K562 (cell line): ENCODE measurements around the gene NAXD. TPM values are rescaled to one million over a fixed set of nuclear protein-coding genes. Genes with fewer than 3 reads are reported as not detected.
"Not testable (repeated sequence)": the region's sequence is repeated elsewhere in the genome, so short reads cannot be mapped to it uniquely, and the experiment has no call there.

Source experiments
- ATAC-seq: fragments of 200-7000 bp; cut with Tn5 transposase; 3 replicates; pipeline ENCODE4 v1.9.1; 2020; ENCODE audit warnings: moderate library complexity
- BruUV-seq: library from RNA; stranded (reverse); fragments of 400-500 nt; replicated peaks from 2 replicates; lab custom pipeline; 2021; lab: Mats Ljungman, UMichigan
- CTCF ChIA-PET: fragments of 300-600 bp; formaldehyde crosslinking; extraction: SDS; loops from one replicate; lab custom pipeline; 2021; ENCODE audit warnings: low intra/inter-chr PET ratio; lab: Yijun Ruan, JAX
- POLR2A ChIA-PET: fragments of 300-600, 350-650 bp; sonication (Branson Sonifier 250); formaldehyde crosslinking; extraction: SDS; loops from one replicate; lab custom pipeline; 2021; ENCODE audit warnings: antibody characterized with exemption, inconsistent platforms; lab: Yijun Ruan, JAX
- DNase-seq, 4 experiments: peaks; one replicate each; pipeline versions ENCODE4 v3.0.0 to v3.0.0-alpha.2; 2011 to 2018; ENCODE audit warnings: low spot score in 3 of 4, mixed read lengths in 3 of 4; ENCODE audit errors: extremely low read depth in 1 of 4
- FAIRE-seq: peaks from 2 replicates; lab custom pipeline; 2011; peaks lifted over from hg19 to GRCh38; lab: Jason Lieb, UNC
- H2AFZ ChIP-seq: 2 replicates; pipeline ENCODE4 v1.6.0; 2011; ENCODE audit warnings: low read depth, low read length, control low read depth, inconsistent platforms
- H3K27ac ChIP-seq: fragments of 200-600 bp; 3 replicates; pipeline ENCODE4 v1.8.0; 2011; ENCODE audit warnings: low read depth, mild to moderate bottlenecking, control low read depth, inconsistent platforms, low read length, moderate library complexity, mixed read lengths; ENCODE audit errors: extremely low read depth
- H3K27me3 ChIP-seq, 2 experiments: fragments of 300-600 bp in 1 of 2; 2 replicates in 1 of 2; 3 replicates in 1 of 2; pipeline versions ENCODE4 v1.6.0 to v1.8.0; 2011; ENCODE audit warnings: inconsistent platforms in 2 of 2, low read length in 2 of 2, mild to moderate bottlenecking in 1 of 2, mixed read lengths in 1 of 2, moderate library complexity in 1 of 2; ENCODE audit not compliant: control insufficient read depth in 2 of 2, insufficient read depth in 2 of 2
- H3K36me3 ChIP-seq: fragments of 300-600 bp; 3 replicates; pipeline ENCODE4 v1.8.0; 2011; ENCODE audit warnings: mild to moderate bottlenecking, low read length, inconsistent platforms; ENCODE audit not compliant: control insufficient read depth, insufficient read depth
- H3K4me1 ChIP-seq, 2 experiments: fragments of 200-600 bp in 1 of 2; replicated peaks in 1 of 2; 2 replicates in 1 of 2; 3 replicates in 1 of 2; pipeline versions ENCODE4 v1.5.1 to v1.8.0; 2011; ENCODE audit warnings: inconsistent platforms in 2 of 2, low read length in 2 of 2, mild to moderate bottlenecking in 1 of 2, mixed read lengths in 1 of 2, moderate library complexity in 1 of 2; ENCODE audit not compliant: control insufficient read depth in 2 of 2, insufficient read depth in 2 of 2
- H3K4me2 ChIP-seq: 2 replicates; pipeline ENCODE4 v1.6.1; 2011; ENCODE audit warnings: low read length, control low read depth, inconsistent platforms, mixed read lengths; ENCODE audit not compliant: insufficient read depth
- H3K4me3 ChIP-seq: fragments of 200-600 bp; sonication (generic), shearing (Covaris generic); 2 replicates; pipeline ENCODE4 v1.5.1; 2016; ENCODE audit warnings: control low read depth, inconsistent platforms
- H3K79me2 ChIP-seq: fragments of 200-600 bp; 3 replicates; pipeline ENCODE4 v1.8.0; 2011; ENCODE audit warnings: low read length, inconsistent platforms; ENCODE audit not compliant: control insufficient read depth, insufficient read depth
- H3K9ac ChIP-seq, 2 experiments: 2 replicates each; pipeline versions ENCODE4 v1.6.0 to v1.6.1; 2011; ENCODE audit warnings: low read depth in 2 of 2, low read length in 2 of 2, control low read depth in 1 of 2, inconsistent platforms in 1 of 2, mild to moderate bottlenecking in 1 of 2, mixed read lengths in 1 of 2; ENCODE audit not compliant: insufficient read depth in 1 of 2
- H3K9me1 ChIP-seq: one replicate; pipeline ENCODE4 v1.6.0; 2011; ENCODE audit warnings: inconsistent platforms, mild to moderate bottlenecking, low read length, moderate library complexity; ENCODE audit not compliant: control insufficient read depth, insufficient read depth
- H3K9me3 ChIP-seq: replicated peaks from 2 replicates; pipeline ENCODE4 v1.5.1; 2011; ENCODE audit warnings: low read depth, low read length, inconsistent platforms; ENCODE audit not compliant: control insufficient read depth, insufficient read depth
- H4K20me1 ChIP-seq: replicated peaks from 2 replicates; pipeline ENCODE4 v1.6.1; 2011; ENCODE audit warnings: low read length, inconsistent platforms, mixed read lengths; ENCODE audit not compliant: control insufficient read depth, insufficient read depth
- BCLAF1 ChIP-seq, 2 experiments: fragments of 450-650 bp in 1 of 2; IDR thresholded peaks; 2 replicates each; pipeline ENCODE4 v1.6.1; 2011 to 2017; ENCODE audit warnings: low read depth in 2 of 2, antibody characterized with exemption in 1 of 2, borderline replicate concordance in 1 of 2, low read length in 1 of 2, mild to moderate bottlenecking in 1 of 2, mixed read lengths in 1 of 2; ENCODE audit not compliant: control insufficient read depth in 1 of 2
- FOXJ2 ChIP-seq: fragments of 200-800 bp; sonication (Bioruptor generic); IDR thresholded peaks from 2 replicates; pipeline ENCODE4 v1.6.1; 2016; ENCODE audit warnings: missing genetic modification characterization, missing compliant biosample characterization
- WGBS: fragments of 100-300 bp; shearing (Covaris generic); methylation state at CpG from one replicate; pipeline ENCODE4 v1.1.6; 2016; ENCODE audit warnings: low coverage, mixed read lengths; ENCODE audit not compliant: insufficient coverage; ENCODE audit errors: missing lambda C conversion rate; 5-methylcytosine and 5-hydroxymethylcytosine counted together
- in situ Hi-C: fragments of 300-500 bp; cut with MboI; formaldehyde crosslinking; loops from 4 replicates; pipeline ENCODE4 v1.15.0; 2018; ENCODE audit warnings: inconsistent platforms, mixed read lengths
- intact Hi-C: fragments of 100-400 bp; cut with micrococcal nuclease; formaldehyde crosslinking; loops from 2 replicates; pipeline ENCODE4 v1.14.2; 2022
- polyA plus RNA-seq, 8 experiments: library from polyadenylated mRNA; depleted of rRNA in 4 of 8; stranded (reverse) in 5 of 8; unstranded in 3 of 8; fragments of >200 nt; fragmentation: Nextera tagmentation in 2 of 8; fragmentation: Illumina TruSeq in 1 of 8; extraction: Ambion mirVana in 2 of 8; extraction: Trizol in 1 of 8; gene quantifications; 2 replicates each; pipeline versions ENCODE4 v1.2.1 to v1.2.3, GENCODE V29; 2011 to 2014; ENCODE audit warnings: inconsistent platforms in 1 of 8, missing spikeins in 1 of 8
- total RNA-seq, 7 experiments: library from RNA; depleted of rRNA in 6 of 7; stranded (reverse); fragments of >200 nt in 6 of 7; fragmentation: Illumina TruSeq in 2 of 7; extraction: Trizol in 2 of 7; gene quantifications; 2 replicates each; pipeline versions ENCODE4 v1.2.1 to v1.2.3, GENCODE V29; 2011 to 2021; ENCODE audit warnings: low replicate concordance in 1 of 7

The NAXD gene
- total and polyA plus RNA-seq, 9 of the 15 experiments (the other 6 are each of a cell fraction or from before 2014, with no cell fraction given), result 0.59 to 20.6 (median 13.0) TPM

- TF ChIP-seq BCLAF1 (IDR thresholded peaks at IDR 0.05; ENCODE audit: borderline replicate concordance in 1 of 2, control insufficient read depth in 1 of 2, low read depth in 2 of 2, low read length in 1 of 2), result no peak
- no peak for TF ChIP-seq FOXJ2
Observed at GRCh38 chr13:110568612-110569011, 46.7 kb upstream of the NAXD start (continued).

GRCh38 chr13:110569962-110570361 lies 45.4 kb upstream of the NAXD start:
- H3K9ac ChIP-seq, H3K4me2 ChIP-seq, H4K20me1 ChIP-seq, DNase-seq, H3K27ac ChIP-seq, H3K4me3 ChIP-seq, intact Hi-C loops, H2AFZ ChIP-seq, H3K27me3 ChIP-seq, H3K9me3 ChIP-seq, H3K9me1 ChIP-seq, POLR2A ChIA-PET, in situ Hi-C loops, H3K79me2 ChIP-seq, H3K36me3 ChIP-seq, CTCF ChIA-PET, BruUV-seq, FAIRE-seq, ATAC-seq: not testable (repeated sequence)
- WGBS, result 49% methylated on average over 4 of the region's 7 CpGs
- peaks cover 10 to 14% of the 10 kb centered on the region in 2 experiments; a peak in 4 of 5 replicates for H3K4me1 ChIP-seq
